OCI-M2 (cell line): ENCODE measurements around the gene GADL1.

Experiments used
- DNase-seq: peaks from one replicate; lab custom pipeline; 2025; ENCODE audit not compliant: unreplicated experiment; lab: John Stamatoyannopoulos, UW

GADL1 gene

DNA sequence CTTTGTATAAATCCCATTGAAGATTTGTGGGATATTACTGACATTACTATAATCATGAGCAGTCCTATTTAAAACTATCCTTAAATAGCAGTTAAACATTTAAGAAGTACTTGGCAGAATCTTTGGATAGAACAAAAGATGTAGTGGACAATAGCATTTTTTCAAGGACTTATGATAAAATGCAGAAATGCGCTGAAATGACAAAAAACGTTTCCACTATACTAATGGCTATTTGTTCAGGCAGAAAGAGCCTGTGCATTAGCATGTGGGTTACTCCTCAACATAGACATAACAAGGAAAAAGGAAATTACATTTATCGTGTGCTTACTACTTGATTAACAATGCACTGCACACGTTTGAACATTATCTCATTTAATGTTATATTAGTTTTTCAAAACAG is 80.7 kb downstream of the GADL1 start:
- no peak for DNase-seq

DNA sequence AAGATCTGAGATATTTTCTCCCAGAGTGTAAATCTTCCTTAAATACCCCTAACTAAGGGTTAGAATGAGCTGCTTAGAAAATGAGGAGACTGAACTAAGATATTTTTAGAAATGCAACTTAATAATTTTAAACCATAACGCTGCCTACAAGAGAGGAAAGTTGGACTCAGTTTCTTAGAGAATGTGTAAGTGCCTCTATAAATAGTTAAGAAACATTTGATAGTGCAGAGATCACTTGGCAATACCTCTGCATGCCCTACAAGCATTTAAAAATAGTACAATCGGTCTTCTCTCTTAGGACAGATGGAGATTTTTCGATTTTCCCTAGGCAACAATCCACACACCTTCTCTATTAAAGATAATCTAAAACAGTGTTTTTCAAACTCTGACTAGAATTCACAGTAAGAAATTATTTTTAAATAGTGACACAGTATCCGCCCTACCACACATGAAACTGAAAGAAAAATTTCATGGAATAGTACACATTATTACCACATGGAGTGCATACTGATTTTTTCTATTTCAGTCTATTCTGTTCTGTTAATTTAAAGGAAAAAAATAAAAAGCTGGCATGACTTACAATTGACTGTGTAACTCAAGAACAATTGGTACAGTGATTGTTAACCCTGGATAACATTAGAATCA is 83.2 kb downstream of the GADL1 start:
- DNase-seq = no peak

DNA sequence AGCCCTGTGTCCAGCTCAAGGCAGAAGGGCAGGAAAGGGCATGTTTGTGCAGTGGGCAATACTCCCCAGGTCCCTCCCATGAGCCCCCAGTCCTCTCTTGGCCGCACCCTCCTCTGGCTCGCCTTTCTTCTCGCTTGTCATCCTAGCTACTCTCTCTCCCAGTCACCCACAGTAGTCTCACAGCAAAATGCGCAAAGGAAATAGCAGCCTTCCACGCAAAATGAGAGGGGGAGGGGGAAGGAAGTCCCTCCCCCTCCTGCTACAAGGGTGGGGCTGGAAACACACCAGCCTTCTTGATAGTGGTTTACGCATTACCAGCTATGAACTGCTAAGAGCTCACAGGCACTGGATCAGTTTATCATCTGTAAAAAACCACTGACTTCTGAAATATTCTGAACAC is 83.8 kb downstream of the GADL1 start:
- DNase-seq = no peak

DNA sequence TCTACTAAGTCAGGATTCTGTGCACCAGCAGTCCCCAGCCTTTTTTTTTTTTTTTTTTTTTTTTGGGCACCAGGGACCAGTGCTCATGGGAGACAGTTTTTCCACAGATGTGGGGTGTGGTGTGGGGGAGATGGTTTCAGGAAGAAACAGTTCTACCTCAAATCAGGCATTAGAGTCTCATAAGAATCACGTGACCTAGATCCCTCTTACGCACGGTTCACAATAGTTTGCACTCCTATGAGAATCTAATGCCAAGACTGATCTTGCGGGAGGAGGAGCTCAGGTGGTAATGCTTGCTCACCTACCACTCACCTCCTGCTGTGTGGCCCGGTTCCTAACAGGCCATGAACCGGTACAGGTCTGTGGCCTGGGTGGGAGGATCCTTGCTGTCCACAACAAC is 88.8 kb downstream of the GADL1 start:
- DNase-seq = no peak

DNA sequence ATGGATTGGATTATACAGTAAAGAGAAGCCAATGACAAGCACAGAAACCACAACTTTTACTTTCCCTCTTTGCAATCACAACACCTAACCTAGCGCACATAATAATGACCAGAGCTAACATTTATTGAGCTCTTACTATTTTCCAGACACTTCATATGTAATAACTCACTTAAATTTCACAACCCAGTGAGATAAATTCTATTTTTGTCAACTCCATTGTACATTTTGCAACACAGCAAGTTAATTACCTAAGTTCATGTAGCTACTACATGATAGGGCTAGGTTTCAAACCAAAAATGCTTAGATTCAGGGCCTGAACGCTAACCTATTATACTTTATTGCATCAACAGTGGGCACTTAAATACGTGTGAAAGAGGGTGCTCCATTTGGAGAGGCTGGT is 89.5 kb downstream of the GADL1 start:
- DNase-seq = no peak

DNA sequence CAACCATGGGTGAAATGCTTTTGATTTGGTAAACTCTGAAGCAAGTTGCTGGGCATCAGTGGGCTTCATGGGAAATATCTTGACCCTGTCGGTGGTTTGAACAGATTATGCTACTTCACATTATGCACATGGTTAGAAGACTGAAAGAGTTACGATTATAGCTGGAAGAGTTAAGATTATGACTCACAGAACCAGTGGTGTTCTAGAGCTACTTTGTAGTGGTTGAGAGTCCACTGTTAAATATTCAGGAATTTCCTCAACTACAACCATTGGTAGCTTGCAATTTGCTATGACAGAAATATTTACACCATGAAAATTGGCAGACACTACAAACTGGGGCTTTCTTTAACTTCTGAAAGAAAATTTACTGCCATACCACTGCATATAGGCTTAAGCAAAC is 99.3 kb downstream of the GADL1 start:
- DNase-seq = no peak

DNA sequence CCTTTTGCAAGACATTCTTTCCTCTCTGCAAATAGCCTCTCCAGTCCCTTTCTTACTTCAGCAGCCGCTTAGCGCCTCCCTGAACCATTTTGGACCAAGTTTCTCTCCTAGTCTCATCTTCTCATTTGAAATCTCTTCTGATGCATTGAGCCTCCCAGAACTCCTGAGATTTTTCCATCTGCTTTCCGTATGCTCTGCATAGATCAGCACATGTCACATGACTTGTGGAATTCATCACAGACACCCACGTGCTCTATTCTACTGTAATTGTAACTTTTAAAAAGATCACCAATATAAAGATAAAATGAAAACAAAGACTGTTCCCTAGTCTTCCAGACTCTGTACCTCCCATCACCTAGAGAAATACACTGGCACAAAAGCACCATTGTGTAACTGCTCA is 100.7 kb downstream of the GADL1 start:
- DNase-seq = no peak

DNA sequence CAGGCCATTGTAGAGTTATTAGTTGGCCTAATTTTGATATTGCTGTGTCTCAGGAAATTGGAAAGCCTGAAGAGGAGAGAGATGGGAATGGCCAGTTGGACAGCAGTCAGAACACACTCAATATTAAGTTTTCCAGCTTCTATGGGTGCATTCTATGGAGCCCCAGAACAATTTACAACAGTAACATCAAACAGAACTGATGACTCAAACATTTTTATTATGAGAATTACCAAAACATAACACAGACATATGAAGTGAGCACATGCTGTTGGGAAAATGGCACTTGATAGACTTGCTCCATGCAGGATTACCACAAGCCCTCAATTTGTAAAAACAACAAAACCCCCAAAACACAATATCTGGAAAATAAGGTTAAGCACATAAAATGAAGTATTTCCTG is 104.3 kb downstream of the GADL1 start:
- no peak for DNase-seq

DNA sequence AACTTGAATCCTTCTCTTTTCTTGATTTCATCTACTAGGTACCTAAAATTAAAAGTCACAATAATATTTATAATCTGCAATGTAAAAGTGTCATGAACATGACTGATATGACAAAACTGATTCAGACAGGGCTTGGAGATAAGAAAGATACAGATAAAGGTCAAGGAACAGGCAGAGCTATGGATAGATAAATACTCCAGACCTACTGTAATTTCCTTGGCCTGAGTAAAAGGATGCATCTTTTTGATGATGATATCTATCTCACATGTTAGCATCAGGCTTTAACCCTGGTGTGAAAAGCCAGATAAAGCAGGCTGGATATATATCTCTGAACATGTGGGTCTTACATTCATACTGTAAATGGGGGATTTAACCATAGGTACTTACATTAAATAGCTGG is 108.1 kb downstream of the GADL1 start:
- DNase-seq = no peak

DNA sequence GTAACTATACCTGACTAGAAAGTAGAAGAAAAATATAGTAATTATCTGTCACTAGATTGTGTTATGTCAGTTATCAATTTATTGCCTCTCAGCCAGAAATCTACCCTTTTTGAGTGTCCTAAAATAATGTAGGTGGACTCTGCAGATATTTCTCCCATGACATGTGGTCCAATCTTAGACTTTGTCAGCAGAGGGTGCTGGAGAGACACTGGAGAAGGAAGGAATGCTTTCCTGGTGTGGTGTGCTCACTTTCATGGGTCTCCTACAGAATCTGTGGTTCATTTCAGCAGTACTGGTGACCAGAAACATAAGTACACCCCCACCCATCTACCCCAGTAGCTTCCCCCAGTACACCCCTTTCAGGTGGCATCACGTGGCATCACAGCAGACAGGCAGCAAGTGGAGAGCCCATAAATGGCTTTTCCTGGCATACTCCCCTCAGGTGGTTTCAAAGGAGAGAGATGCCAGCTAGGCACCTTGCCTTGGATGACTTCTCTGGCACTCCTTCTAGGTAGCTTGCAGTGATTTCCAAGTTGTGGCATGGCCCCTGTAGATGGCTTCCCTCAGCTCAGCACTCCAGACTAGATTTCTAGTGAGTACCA is 114.7 kb downstream of the GADL1 start:
- DNase-seq = peak; percentile 3

DNA sequence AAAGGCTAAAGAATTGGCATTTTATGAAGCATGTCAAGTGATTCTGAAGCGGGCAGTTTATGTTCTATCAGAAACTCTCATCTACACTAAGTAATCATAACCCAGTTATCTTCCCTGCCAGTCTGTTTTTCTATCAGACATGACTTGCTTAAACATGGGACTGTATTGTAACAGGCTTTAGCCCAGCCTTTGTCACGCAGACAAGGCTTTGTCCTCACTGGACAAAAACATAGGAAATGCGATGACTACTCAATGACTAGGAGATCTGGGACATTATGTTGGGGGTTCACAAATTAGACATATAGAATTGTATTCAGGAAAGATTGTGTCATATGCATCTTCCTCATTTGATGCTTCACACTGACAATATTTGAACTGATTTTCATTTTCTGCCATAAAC is 115.5 kb downstream of the GADL1 start:
- DNase-seq = no peak

DNA sequence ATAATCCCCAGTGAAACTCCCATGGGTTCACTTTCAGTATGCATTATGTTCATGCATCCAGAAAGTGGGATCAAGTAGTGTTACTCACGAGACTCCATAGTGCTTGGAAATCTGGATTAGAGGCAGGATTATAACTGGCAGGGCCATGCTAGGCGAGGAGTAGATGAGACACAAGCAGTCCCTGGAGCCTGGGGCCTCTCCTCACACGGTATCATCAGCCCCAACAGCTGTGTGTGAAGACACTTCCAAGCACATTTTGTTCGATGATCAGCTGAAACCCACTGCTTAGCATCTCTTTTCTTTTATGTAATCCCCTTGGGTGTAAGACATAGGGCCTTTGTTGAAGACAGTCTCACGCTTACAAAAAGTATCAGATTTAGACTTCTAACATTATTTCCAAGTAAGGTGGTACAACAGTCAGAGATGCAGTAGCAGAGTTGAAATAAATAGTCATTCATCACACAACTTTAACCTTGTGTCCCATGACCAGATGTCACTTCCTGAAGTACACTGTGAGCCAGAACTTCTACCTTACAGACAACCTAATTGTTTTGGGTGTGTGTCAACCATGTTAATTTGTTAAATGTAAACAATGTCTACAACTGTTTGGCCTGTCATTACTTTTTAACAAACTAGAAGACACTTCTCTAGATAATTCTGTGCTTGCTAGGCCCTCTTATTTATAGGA is 116.9 kb downstream of the GADL1 start:
- DNase-seq = no peak

DNA sequence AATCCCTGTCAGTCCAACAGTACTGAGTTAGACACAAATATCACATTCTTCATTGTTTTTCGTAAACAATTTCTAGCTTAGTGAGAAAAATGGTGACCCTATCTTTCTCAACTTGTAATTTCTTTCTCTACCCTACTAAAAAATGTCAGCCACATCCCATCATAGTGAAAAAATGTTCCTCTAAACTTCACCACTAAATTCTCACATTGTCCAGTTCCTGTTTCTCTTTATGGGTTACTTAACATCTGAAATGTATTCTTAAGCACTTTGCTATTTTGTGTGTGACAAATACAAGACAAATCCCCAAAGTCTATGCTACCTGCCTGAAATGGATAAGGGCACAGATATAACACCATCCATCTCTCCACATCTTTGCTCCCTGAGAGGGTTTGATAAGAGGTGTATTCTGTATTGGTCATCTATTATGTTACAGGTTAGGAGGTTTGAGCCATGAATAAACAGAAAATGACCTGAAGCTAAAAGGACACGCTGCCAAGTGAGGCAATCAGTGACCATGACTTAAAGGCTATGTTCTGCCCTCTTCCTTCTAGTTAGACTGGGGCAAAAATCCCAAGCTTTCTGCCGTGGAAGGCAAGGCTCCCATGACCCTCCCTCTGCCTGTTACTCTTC is 118.2 kb downstream of the GADL1 start:
- DNase-seq = no peak

DNA sequence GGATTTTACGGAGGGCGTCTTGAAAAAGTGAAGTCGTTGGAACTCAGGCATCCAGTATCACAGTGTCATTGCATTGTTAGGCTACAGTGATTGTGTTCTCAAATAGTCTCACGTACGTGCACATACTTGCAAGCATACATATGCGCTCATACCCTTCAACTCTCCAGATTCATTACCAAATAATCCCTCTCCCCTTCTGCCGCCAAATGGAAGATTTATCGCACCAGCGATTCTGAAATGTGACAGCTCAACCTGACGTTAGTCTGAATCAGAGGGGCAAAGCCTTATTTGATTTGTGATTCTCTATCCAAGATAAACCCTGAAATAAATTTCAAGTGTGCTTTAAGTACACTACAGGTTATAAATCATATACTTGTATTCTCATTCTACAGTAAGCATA is 119.4 kb downstream of the GADL1 start:
- no peak for DNase-seq

DNA sequence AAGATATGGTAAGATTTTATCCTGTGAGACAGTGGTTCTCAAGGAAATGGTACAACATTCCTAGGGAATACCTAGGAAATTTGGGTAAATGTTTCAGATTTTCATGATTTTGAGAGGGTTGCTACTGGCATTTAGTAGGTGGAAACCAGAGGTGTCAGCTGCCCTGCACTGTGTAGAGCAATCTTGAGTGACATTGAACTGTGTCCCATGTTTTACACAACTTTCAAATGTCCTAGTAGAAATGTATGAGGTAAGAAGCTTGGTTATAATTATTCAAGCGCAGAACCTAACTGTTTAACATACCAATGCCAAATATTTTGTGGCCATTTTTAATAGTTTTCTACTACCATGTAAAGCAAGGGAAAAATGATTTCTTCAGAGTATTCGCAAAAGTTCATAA is 120.4 kb downstream of the GADL1 start:
- DNase-seq = no peak

DNA sequence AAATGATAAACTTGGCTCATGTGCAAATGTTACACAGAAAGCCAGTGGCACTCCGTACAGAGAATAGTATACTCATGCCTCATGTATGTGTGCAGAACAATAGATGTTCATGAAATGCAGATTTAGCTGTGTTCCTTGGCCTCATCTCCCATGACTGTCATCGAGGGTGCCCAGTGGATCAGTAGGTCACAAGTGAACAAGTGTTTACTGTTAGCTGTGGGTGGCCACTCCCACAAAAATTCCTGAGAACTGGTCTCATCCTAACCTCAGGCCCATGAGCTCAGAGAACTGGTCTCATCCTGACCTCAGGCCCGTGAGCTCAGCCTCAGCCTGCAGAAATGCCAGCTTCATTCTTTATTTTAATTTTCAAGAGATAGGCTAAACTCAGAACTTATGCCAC is 124.1 kb downstream of the GADL1 start:
- DNase-seq = no peak

DNA sequence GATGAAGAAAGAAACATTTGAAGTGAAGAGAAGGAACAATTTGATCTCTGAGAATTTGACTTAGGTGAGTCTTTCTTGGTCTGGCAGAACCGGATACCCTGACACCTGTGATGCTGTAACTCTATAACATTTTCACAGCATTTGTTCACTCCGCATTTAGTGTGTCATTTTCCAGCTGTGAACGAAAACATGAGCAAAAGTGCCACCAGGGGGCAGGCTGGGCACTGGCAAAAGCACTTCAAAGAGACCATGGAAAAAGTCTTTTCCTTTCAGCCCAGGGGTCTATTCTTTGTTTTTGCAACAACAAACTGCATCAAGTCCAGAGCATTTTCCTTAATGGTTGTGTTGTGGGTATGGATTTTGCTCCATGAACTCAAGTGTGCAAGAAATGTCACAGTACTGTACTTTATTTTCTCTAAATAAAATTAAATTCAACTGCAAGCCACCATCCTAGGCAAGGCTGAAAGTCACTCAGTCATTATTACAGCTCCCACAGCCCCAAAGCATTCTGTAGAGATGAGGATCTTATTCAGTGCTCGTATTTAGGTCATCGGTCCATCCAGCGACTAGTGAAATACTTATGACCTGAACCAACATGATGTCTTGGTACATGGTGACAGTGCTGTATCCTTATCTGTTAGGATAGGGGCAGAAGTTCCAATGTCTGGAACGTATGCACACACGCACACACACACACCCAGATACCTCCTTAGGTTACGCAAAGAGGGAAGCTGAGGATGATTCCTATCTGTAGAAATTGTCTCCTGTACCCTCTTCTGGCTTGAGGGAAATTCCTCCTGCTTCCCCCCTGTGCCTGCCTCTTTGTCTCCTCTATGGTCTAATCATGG is 125.5 kb downstream of the GADL1 start:
- no peak for DNase-seq

DNA sequence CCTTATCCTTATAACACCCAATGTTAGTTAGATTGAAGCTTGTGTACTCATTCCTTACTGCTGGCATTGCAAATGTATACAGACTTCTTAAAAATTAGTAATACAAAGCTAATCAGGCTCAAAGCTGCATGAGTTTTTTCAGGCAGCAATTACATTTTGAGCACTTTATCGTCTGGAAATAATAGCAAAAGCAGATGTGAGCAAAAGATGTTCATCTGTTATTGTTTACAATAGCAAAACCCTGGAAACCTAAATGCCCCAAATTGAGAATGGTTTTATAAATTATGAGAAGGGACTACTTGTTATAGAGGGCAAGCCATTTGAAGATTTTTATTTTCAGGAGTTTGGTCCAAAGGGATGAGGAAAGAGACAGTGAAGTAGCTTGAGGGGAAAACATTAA is 126.4 kb downstream of the GADL1 start:
- no peak for DNase-seq

DNA sequence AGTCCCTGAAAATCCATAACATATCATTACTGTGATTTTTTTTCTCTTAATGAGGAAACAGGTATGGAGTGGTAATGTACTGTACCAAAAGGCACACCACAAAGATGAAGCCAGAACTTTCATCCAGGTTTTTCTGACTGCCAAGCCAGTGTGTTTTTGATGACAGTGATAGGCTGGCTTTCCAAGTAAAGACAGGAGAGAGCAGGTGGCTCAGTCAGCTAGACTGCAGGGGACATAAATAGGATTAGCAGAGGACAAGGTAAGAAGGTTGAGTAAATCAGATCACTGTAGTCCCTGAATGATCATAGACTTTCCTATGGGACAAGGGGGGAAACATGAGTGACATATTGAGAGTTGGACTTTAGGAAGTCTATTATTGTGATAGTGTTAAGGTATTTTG is 127.9 kb downstream of the GADL1 start:
- DNase-seq = no peak

DNA sequence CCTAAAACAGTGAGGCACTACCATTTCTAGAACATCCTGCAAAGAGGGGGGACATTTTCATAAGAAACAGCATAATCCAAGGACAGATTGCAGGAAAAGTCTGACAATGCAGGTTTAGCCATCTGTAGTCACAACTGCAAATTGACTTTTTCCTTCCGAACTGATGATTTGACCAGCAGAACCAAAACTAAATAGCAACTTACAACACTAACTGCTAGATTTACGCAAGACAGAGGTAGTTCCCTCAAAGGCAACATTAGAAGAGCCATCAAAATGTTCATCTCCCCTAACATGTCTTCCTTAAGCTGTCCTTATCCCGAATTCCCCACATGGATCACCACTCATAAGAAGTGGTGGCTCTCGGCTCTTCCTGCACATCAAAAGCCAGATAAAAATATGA is 129.6 kb downstream of the GADL1 start:
- DNase-seq = no peak

DNA sequence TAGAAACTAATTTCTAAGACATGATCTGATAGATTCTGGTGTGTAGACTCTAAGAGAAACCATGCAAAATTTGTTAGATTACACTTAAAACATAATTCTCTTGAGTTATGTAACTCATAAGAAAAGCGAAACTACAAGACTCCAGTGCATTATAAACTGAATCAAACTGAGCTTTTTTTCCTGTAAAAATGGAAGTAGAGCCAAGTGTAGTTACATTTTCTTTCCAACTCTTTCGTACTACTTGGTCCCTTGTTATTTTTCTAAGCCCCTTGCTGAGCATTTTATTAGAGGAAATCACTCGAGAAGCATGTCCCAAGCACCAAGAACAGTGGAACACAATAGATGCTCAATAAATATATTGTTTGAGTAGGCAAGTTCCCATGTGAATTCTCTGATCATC is 130.2 kb downstream of the GADL1 start:
- no peak for DNase-seq
